ENCODE measurements around the gene FAM131B. TPM values are rescaled to one million over a fixed set of nuclear protein-coding genes. Genes with fewer than 3 reads are reported as not detected.
A peak's percentile ranks its signal among the peaks of the same experiment; 100 is the strongest.

The FAM131B gene
- total and polyA plus RNA-seq, 9 of the 15 experiments (the other 6 are each of a cell fraction or from before 2014, with no cell fraction given): 0.03 to 0.04 TPM; not detected in 7

DNA sequence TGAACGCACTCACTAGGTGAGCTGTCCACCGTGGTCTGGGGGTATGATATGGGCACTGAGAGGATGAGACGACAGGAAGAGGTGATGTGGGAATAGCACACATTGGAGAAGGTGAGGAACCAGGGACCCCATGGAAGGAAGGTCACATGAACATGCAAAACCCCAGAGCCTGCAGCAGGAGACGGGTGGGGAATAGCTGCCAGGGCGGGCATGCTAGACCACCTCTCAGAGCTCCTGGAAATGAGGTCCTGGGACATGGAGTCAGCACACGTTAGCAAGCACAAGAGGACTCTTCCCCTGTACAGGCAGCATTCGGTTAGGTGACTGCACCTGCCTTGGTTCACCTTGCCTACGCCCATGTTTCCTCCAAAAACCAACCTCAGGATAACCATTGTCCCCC is 8.1 kb downstream of the FAM131B start:
- Histone ChIP-seq H3K27ac (ENCODE audit: extremely low read depth, low read depth, low read length) (no peak overlapping the region), H2AFZ (ENCODE audit: low read depth, low read length) (no peak overlapping the region), H3K4me2 (ENCODE audit: insufficient read depth, low read length) (no peak overlapping the region), H3K4me1 (replicated peaks in 1 of 2; ENCODE audit: control insufficient read depth in 2 of 2, insufficient read depth in 2 of 2, low read length in 2 of 2) (peaks cover 0 to 3% of the 10 kb centered on the region in 2 experiments; a peak in 1 of 5 replicates), H3K36me3 (ENCODE audit: control insufficient read depth, insufficient read depth, low read length) (no peaks in the 10 kb centered on the region), H4K20me1 (replicated peaks; ENCODE audit: control insufficient read depth, insufficient read depth, low read length) (no peaks in the 10 kb centered on the region), H3K4me3 (no peak overlapping the region), H3K9me3 (replicated peaks; ENCODE audit: control insufficient read depth, insufficient read depth, low read depth, low read length) (no peaks in the 10 kb centered on the region), H3K9me1 (ENCODE audit: control insufficient read depth, insufficient read depth, low read length) (no peaks in the 10 kb centered on the region), H3K9ac (ENCODE audit: insufficient read depth in 1 of 2, low read depth in 2 of 2, low read length in 2 of 2) (no peak overlapping the region), H3K79me2 (ENCODE audit: control insufficient read depth, insufficient read depth, low read length) (no peaks in the 10 kb centered on the region), H3K27me3 (ENCODE audit: control insufficient read depth in 2 of 2, insufficient read depth in 2 of 2, low read length in 2 of 2) (peaks cover 64 to 85% of the 10 kb centered on the region in 2 experiments)
- 0% methylated on average over 8 of the region's 8 CpGs for WGBS (ENCODE audit: insufficient coverage, low coverage, missing lambda C conversion rate)
- no peak for FAIRE-seq
- in situ Hi-C loops (cut with MboI): no loop called here
- intact Hi-C loops (cut with micrococcal nuclease): no loop called here
- POLR2A ChIA-PET: no interaction called here
- CTCF ChIA-PET (ENCODE audit: low intra/inter-chr PET ratio): no interaction called here
- no peak for DNase-seq (ENCODE audit: extremely low read depth in 1 of 4, low spot score in 3 of 4)
- ATAC-seq: no peak
- no TSS peak for BruUV-seq (replicated peaks)
- TF ChIP-seq PRMT5 (CRISPR knock-in tag; IDR thresholded peaks at IDR 0.05) (0 out of 2 replicates have a peak, but pooled peaks have one; percentile 5), HDAC8 (tag; IDR thresholded peaks at IDR 0.05) (no peak), ELF2 (CRISPR knock-in tag; IDR thresholded peaks at IDR 0.05) (no peak)

GRCh38 chr7:143352531-143353002 is 9.9 kb downstream of the FAM131B start:
- peaks cover 0 to 3% of the 10 kb centered on the region in 2 experiments; a peak in 1 of 5 replicates for H3K4me1 ChIP-seq (replicated peaks in 1 of 2; ENCODE audit: control insufficient read depth in 2 of 2, insufficient read depth in 2 of 2, low read length in 2 of 2)
- H3K79me2 ChIP-seq (ENCODE audit: control insufficient read depth, insufficient read depth, low read length): no peaks in the 10 kb centered on the region
- no peak for TF ChIP-seq SOX6 (IDR thresholded peaks at IDR 0.05)
- TF ChIP-seq STAG1 (CRISPR knock-in tag; IDR thresholded peaks at IDR 0.05; ENCODE audit: borderline replicate concordance): 0 out of 2 replicates have a peak, but pooled peaks have one; percentile 8
- H4K20me1 ChIP-seq (replicated peaks; ENCODE audit: control insufficient read depth, insufficient read depth, low read length): no peaks in the 10 kb centered on the region
- FAIRE-seq (no peak), ATAC-seq (peak; percentile 6; the same call in 2 of the 3 replicates), DNase-seq (ENCODE audit: extremely low read depth in 1 of 4, low spot score in 3 of 4) (no peak)
- ChIA-PET POLR2A (interaction anchor here (0.7 to 1.0 kb wide), 2 partner anchors 24 to 41 kb away, joined by 3 to 4 read pairs; no protein-coding TSS in a partner anchor), CTCF (ENCODE audit: low intra/inter-chr PET ratio) (no interaction called here)
- H3K36me3 ChIP-seq (ENCODE audit: control insufficient read depth, insufficient read depth, low read length): no peaks in the 10 kb centered on the region
- no peaks in the 10 kb centered on the region for H3K9me3 ChIP-seq (replicated peaks; ENCODE audit: control insufficient read depth, insufficient read depth, low read depth, low read length)
- H3K9ac ChIP-seq (ENCODE audit: insufficient read depth in 1 of 2, low read depth in 2 of 2, low read length in 2 of 2): no peak overlapping the region
- H3K27ac ChIP-seq (ENCODE audit: extremely low read depth, low read depth, low read length): no peak overlapping the region
- 4% methylated on average over 11 of the region's 11 CpGs for WGBS (ENCODE audit: insufficient coverage, low coverage, missing lambda C conversion rate)
- no peaks in the 10 kb centered on the region for H3K9me1 ChIP-seq (ENCODE audit: control insufficient read depth, insufficient read depth, low read length)
- H3K27me3 ChIP-seq (ENCODE audit: control insufficient read depth in 2 of 2, insufficient read depth in 2 of 2, low read length in 2 of 2): peaks cover 58 to 78% of the 10 kb centered on the region in 2 experiments
- H3K4me2 ChIP-seq (ENCODE audit: insufficient read depth, low read length): no peak overlapping the region
- intact Hi-C loops (cut with micrococcal nuclease): no loop called here
- no TSS peak for BruUV-seq (replicated peaks)
- H3K4me3 ChIP-seq: no peak overlapping the region
- in situ Hi-C loops (cut with MboI): no loop called here
- H2AFZ ChIP-seq (ENCODE audit: low read depth, low read length): no peak overlapping the region
